GM21528 (cell line): Measurements from ENCODE around the gene CARS2.
"Not testable (repeated sequence)": the region's sequence is repeated elsewhere in the genome, so short reads cannot be mapped to it uniquely, and the experiment has no call there.

Experiments used
- ATAC-seq: cut with Tn5 transposase; IDR thresholded peaks from one replicate; pipeline ENCODE4 v1.9.1; 2021; ENCODE audit warnings: mild to moderate bottlenecking, moderate library complexity; ENCODE audit not compliant: unreplicated experiment, low FRiP score

The CARS2 gene

GRCh38 chr13:110683203-110683883 lies 22.6 kb downstream of the CARS2 start:
- no peak for ATAC-seq

DNA sequence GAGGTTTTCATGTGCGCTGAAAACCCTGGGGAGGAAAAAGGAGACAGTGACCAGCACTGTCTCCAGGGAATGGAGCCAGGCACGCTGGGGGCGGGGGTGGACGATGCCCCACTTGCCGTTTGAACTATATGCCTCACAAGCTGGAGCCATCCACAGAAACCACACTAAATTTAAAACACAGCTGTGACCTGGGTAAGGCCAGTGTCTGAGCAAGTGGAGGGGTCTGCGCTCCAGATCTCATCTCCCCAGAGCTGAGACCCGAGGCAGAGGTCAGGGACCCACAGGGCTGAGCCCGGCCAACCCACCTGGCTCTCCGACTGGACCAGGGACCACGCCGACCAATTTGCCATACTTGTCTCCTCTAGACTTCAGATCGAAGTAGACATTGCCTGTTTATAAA lies 23.2 kb downstream of the CARS2 start:
- no peak for ATAC-seq

GRCh38 chr13:110681868-110682550 lies 23.9 kb downstream of the CARS2 start:
- ATAC-seq, result no peak

GRCh38 chr13:110680852-110681251 lies 25.1 kb downstream of the CARS2 start:
- ATAC-seq, result no peak

- no peak for ATAC-seq
Observed at GRCh38 chr13:110677731-110678545, 28.0 kb downstream of the CARS2 start.

DNA sequence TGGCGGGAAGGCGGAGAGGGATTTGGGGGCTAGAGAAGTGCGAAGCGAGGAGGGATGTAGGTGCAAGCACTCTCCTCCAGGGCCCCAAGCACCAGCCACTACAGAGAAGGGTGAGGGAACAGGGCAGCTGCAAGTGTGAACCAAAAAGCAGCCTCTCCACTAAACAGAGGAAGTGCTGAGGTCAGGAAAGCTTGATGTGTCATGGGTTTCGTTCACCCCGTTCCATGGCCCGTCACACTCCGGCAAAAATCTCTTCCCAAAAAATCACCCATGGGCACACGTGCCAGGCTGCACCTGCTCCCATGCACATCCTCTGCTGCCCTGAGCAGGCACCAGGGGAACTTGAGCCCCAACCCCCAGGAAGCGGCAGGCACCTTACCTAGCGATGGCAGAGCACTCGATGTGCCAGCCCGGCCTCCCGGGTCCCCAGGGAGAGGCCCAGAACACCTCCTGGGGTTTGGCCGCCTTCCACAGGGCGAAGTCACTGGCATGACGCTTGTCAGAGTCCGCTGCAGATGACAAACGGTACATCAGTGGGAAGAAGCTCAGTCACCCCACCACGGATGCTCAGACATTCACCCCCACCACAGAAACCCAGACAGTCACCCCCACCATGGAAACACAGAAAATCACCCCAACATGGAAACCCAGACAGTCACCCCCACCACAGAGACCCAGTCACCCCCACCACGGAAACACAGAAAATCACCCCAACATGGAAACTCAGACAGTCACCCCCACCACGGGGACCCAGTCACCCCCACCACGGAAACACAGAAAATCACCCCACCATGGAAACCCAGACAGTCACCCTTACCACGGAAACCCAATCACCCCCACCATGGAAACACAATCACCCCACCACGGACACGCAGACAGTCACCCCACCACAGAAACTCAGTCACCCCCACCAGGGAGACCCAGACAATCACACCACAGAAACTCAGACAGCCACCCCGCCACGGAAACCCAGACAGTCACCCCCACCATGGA lies 29.0 kb downstream of the CARS2 start:
- ATAC-seq, result peak; percentile 81

- ATAC-seq, result not testable (repeated sequence)
Observed at GRCh38 chr13:110669814-110670213, 36.1 kb downstream of the CARS2 start.

GRCh38 chr13:110669036-110669435 lies 36.9 kb downstream of the CARS2 start:
- ATAC-seq, result no peak

DNA sequence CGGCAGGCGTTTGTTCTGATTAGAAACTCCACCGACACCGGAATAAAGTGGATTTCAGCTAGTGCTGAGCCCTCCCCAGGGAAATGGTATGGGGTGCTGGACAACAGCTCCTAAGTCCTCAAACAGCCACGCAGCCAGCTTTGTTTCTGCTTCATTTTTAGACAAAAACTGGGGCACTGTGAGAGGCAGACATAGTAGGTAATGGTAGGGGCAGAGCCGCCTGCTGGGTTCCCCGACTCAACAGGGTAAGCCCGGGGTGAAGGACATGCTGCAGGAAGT lies 39.7 kb downstream of the CARS2 start:
- no peak for ATAC-seq

- no peak for ATAC-seq
Observed at GRCh38 chr13:110665491-110666254, 40.2 kb downstream of the CARS2 start.

- ATAC-seq, result no peak
Observed at GRCh38 chr13:110664673-110665072, 41.2 kb downstream of the CARS2 start.

- ATAC-seq, result no peak
Observed at GRCh38 chr13:110664041-110664440, 41.9 kb downstream of the CARS2 start.

DNA sequence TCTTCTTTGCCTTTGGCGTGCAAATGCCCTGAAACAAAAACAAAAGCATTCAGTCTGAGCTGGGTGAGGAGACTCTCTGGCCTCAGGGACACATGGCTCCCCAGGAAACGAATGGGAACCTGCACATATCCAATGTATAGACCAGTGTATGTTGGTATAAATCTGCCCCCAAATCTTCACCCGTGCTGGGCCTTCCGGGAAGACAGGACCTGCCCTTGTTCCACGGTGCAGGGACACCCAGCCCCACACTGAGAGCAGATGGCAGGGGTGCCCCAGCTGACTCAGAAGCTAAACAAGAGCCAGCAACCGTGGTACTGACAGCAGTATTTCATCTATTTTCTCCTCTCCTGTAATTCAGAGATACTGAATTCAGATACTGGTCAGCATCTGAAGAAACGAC lies 42.4 kb downstream of the CARS2 start:
- no peak for ATAC-seq

DNA sequence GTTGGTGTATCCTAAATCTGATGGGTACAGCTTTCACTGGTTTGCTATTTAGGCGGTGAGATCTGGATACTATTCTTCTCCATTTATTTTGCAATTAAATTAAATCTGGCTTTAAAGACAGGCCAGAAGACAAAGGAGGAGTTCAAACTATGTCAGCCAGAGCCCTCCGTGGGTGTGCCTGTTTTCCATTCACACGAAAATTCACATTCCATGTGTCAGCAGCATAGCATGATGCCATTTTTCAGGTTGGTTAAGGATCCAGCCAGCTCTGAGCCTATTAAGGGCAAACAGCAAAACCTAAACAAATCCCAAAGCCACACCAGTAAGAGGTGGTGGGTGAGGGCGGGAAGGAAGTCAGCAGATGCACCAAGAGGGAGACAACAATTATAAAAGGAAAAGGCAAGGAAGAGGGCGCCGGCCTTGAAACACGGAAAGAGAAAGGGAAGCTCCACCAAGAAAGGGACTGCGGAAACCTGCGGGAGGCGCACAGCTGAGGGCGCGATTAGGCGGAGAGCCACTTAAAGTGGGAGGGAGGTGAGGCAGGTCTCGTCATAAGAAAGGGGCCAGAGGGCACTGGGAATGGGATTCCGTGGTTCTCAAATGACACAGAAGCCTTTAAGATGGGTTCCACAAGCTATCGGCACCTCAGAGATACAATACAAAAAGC lies 43.0 kb downstream of the CARS2 start:
- no peak for ATAC-seq

GRCh38 chr13:110662091-110662490 lies 43.8 kb downstream of the CARS2 start:
- ATAC-seq, result no peak

- no peak for ATAC-seq
Observed at GRCh38 chr13:110661256-110661655, 44.7 kb downstream of the CARS2 start.

- peak; percentile 87 for ATAC-seq
Observed at GRCh38 chr13:110658218-110658911, 47.6 kb downstream of the CARS2 start.

GRCh38 chr13:110657196-110657595 lies 48.7 kb downstream of the CARS2 start:
- ATAC-seq, result no peak

DNA sequence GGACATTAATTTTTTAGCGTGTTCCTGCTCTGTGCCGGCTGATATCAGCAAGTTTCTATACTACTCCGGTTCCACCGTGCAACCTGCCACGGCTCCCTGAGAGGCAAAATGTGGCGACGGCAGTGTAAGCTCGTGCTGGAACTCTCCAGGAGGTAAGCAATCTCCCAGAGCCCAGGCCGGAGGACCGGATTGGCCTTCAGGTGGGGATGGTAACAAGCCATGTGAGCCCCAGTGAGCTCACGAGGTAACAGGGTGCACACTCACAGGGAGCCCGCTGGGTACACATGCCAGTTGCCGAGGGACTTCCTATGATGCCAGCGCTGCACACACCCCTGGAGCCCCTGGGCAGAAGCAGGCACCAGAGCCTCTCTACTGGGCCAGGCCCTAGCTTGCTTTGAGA lies 52.1 kb downstream of the CARS2 start:
- ATAC-seq, result no peak
